Measurements from ENCODE around the gene ABCA3. TPM values are rescaled to one million over a fixed set of nuclear protein-coding genes. Genes with fewer than 3 reads are reported as not detected.

The ABCA3 gene
- total and polyA plus RNA-seq, 2 of the 8 experiments (the other 6 are each of a cell fraction or from before 2014, with no cell fraction given): 5.7 to 7.9 TPM

- no peak overlapping the region for H2BK12ac ChIP-seq (ENCODE audit: low read depth, low read length)
- no peak for DNase-seq (ENCODE audit: low read depth in 1 of 2, low spot score in 2 of 2)
- POLR2A ChIA-PET (ENCODE audit: partially characterized antibody): no interaction called here
- H3K4me2 ChIP-seq (ENCODE audit: insufficient read depth in 1 of 2, low read depth in 2 of 2, low read length in 2 of 2): no peak overlapping the region
- H3K79me1 ChIP-seq (ENCODE audit: low read depth, low read length): no peaks in the 10 kb centered on the region
- no peaks in the 10 kb centered on the region for H4K20me1 ChIP-seq (replicated peaks in 1 of 2; ENCODE audit: control insufficient read depth in 1 of 2, insufficient read depth in 2 of 2, low read length in 2 of 2)
- no peak overlapping the region for H3K14ac ChIP-seq (ENCODE audit: insufficient read length)
- H3K23ac ChIP-seq (ENCODE audit: insufficient read length): no peak overlapping the region
- no peaks in the 10 kb centered on the region; the same call in 1 of the 2 replicates for H3K23me2 ChIP-seq (ENCODE audit: low read depth, low read length)
- H3K9me3 ChIP-seq (ENCODE audit: insufficient read depth in 2 of 2, low read depth in 1 of 2, low read length in 1 of 2): no peaks in the 10 kb centered on the region
- H4K5ac ChIP-seq (ENCODE audit: insufficient read length, low read depth, low read length): no peak overlapping the region
- H3K4me3 ChIP-seq (ENCODE audit: extremely low read depth in 1 of 4, insufficient read depth in 2 of 4, low read depth in 3 of 4, low read length in 4 of 4): no peak overlapping the region
- 0 out of 2 replicates have a peak overlapping the region, but pooled peaks have one; percentile 46 for H2AFZ ChIP-seq (ENCODE audit: low read length)
- no peaks in the 10 kb centered on the region for H3K36me3 ChIP-seq (ENCODE audit: control insufficient read depth in 2 of 4, insufficient read depth in 4 of 4, low read length in 3 of 4)
- no peak overlapping the region for H3K4ac ChIP-seq (replicated peaks; ENCODE audit: insufficient read length, low read depth, low read length)
- no peak overlapping the region for H2BK20ac ChIP-seq (ENCODE audit: low read length)
- no peak overlapping the region for H2BK120ac ChIP-seq (replicated peaks; ENCODE audit: low read depth, low read length)
- 93% methylated on average over 13 of the region's 13 CpGs; no CpG with 5 or more reads in 1 of the 2 experiments for WGBS, 2 experiments (ENCODE audit: extremely low coverage in 1 of 2, insufficient coverage in 1 of 2, insufficient read length in 1 of 2, insufficient replicate concordance in 2 of 2, low coverage in 1 of 2, low lambda C conversion rate in 2 of 2, missing lambda C conversion rate in 1 of 2)
- no peak overlapping the region for H3K56ac ChIP-seq (replicated peaks; ENCODE audit: insufficient read length, low read depth, low read length)
- no peak overlapping the region for H4K8ac ChIP-seq (ENCODE audit: extremely low read depth, insufficient read depth, low read length)
- H3K18ac ChIP-seq (ENCODE audit: extremely low read depth, low read length): no peak overlapping the region
- no peak overlapping the region for H3K9ac ChIP-seq (replicated peaks in 1 of 4; ENCODE audit: extremely low read depth in 1 of 4, low read depth in 3 of 4, low read length in 3 of 4)
- no peak overlapping the region for H3K27ac ChIP-seq (ENCODE audit: low read depth, low read length)
- H2AK5ac ChIP-seq (ENCODE audit: low read depth, low read length): no peak overlapping the region
- H3K4me1 ChIP-seq (replicated peaks in 1 of 4; ENCODE audit: control insufficient read depth in 3 of 4, insufficient read depth in 4 of 4, low read length in 3 of 4): no peaks in the 10 kb centered on the region
- CTCF ChIA-PET (ENCODE audit: partially characterized antibody): interaction anchor here (0.6 to 0.7 kb wide), 2 partner anchors 36 to 317 kb away, joined by 3 read pairs; no protein-coding TSS in a partner anchor
- H3K27me3 ChIP-seq (replicated peaks in 1 of 4; ENCODE audit: control insufficient read depth in 3 of 4, extremely low read depth in 1 of 4, insufficient read depth in 3 of 4, low read length in 3 of 4): no peaks in the 10 kb centered on the region; a peak in 1 of 7 replicates
- H4K91ac ChIP-seq (replicated peaks; ENCODE audit: insufficient read length, low read length): no peak overlapping the region
- no peak overlapping the region for H2BK15ac ChIP-seq (ENCODE audit: low read length)
- H3K79me2 ChIP-seq (ENCODE audit: control insufficient read depth in 1 of 2, insufficient read depth in 2 of 2, low read length in 2 of 2): no peaks in the 10 kb centered on the region
- FAIRE-seq: no peak
- H2BK5ac ChIP-seq (ENCODE audit: low read depth, low read length): no peak overlapping the region
- TF ChIP-seq BACH1 (IDR thresholded peaks at IDR 0.05; ENCODE audit: low read length) (no peak), MAX (IDR thresholded peaks at IDR 0.05) (no peak)
These were observed 26.3 kb upstream of the ABCA3 start for GRCh38 chr16:2366660-2367309.

All from H1 (cell line).